GM23248 (cell line): ENCODE data around the gene OMG.

ENCODE experiments used
- EZH2 ChIP-seq: fragments of 200-600 bp; sonication (generic); IDR thresholded peaks from 2 replicates; pipeline ENCODE4 v1.6.1; 2018; ENCODE audit warnings: antibody characterized with exemption, mild to moderate bottlenecking; ENCODE audit not compliant: insufficient read depth, poor library complexity, severe bottlenecking
- EZH2phosphoT487 ChIP-seq: fragments of 200-600 bp; sonication (generic); IDR thresholded peaks from 2 replicates; pipeline ENCODE4 v1.6.1; 2018; ENCODE audit warnings: antibody characterized with exemption, moderate library complexity, mild to moderate bottlenecking, low read depth; ENCODE audit not compliant: insufficient read depth

GRCh38 chr17:31311526-31311925 is 14.5 kb upstream of the OMG start:
- TF ChIP-seq EZH2 (no peak), EZH2phosphoT487 (no peak)
